SK-N-SH (cell line): ENCODE measurements around the gene MTF1. TPM values are rescaled to one million over a fixed set of nuclear protein-coding genes. Genes with fewer than 3 reads are reported as not detected.

Source experiments
- CTCF ChIA-PET: fragments of 300-600, 350-600 bp; formaldehyde crosslinking; extraction: SDS; loops from one replicate; lab custom pipeline; 2021; lab: Yijun Ruan, JAX
- POLR2A ChIA-PET: fragments of 350-600 bp; sonication (Branson Sonifier 250); formaldehyde crosslinking; extraction: SDS; loops from one replicate; lab custom pipeline; 2020; ENCODE audit warnings: antibody characterized with exemption, inconsistent platforms; lab: Yijun Ruan, JAX
- DNase-seq: peaks from one replicate; pipeline ENCODE4 v3.0.0; 2012
- H2AFZ ChIP-seq: fragments of 200-600 bp; sonication (generic); 2 replicates; pipeline ENCODE4 v1.8.1; 2016; ENCODE audit warnings: antibody characterized with exemption, mild to moderate bottlenecking, low read depth
- H3F3A ChIP-seq: fragments of 200-600 bp; sonication (generic); replicated peaks from 2 replicates; pipeline ENCODE3; 2016; ENCODE audit warnings: antibody characterized with exemption, mild to moderate bottlenecking; ENCODE audit not compliant: insufficient read depth
- H3K27ac ChIP-seq, 2 experiments: fragments of 200-500 bp in 1 of 2; fragments of 200-600 bp in 1 of 2; sonication (Bioruptor generic) in 1 of 2; sonication (generic), shearing (Covaris generic) in 1 of 2; 2 replicates each; pipeline versions ENCODE4 v1.5.1 to v1.6.1; 2014 to 2016; ENCODE audit warnings: low read depth in 2 of 2, inconsistent platforms in 1 of 2, low read length in 1 of 2, mild to moderate bottlenecking in 1 of 2, mixed read lengths in 1 of 2
- H3K27me3 ChIP-seq: fragments of 200-600 bp; sonication (generic), shearing (Covaris generic); 2 replicates; pipeline ENCODE4 v1.6.1; 2016; ENCODE audit warnings: mixed run types; ENCODE audit not compliant: insufficient read depth
- H3K36me3 ChIP-seq, 2 experiments: fragments of 200-500 bp in 1 of 2; fragments of 200-600 bp in 1 of 2; sonication (Bioruptor generic) in 1 of 2; sonication (generic) in 1 of 2; replicated peaks in 1 of 2; 2 replicates each; pipeline versions ENCODE3 to v1.5.1; 2014 to 2016; ENCODE audit warnings: low read length in 1 of 2, mild to moderate bottlenecking in 1 of 2; ENCODE audit not compliant: insufficient read depth in 2 of 2, control insufficient read depth in 1 of 2
- H3K4me1 ChIP-seq, 2 experiments: fragments of 200-500 bp in 1 of 2; fragments of 200-600 bp in 1 of 2; sonication (Bioruptor generic) in 1 of 2; sonication (generic), shearing (Covaris generic) in 1 of 2; 2 replicates each; pipeline versions ENCODE4 v1.5.1 to v1.6.1; 2014 to 2016; ENCODE audit warnings: low read depth in 1 of 2, low read length in 1 of 2, mixed run types in 1 of 2; ENCODE audit not compliant: insufficient read depth in 2 of 2, control insufficient read depth in 1 of 2
- H3K4me2 ChIP-seq: fragments of 200-600 bp; sonication (generic), shearing (Covaris generic); 2 replicates; pipeline ENCODE4 v1.6.1; 2017; ENCODE audit warnings: mixed run types
- H3K4me3 ChIP-seq, 2 experiments: fragments of 200-500 bp in 1 of 2; fragments of 200-600 bp in 1 of 2; sonication (Bioruptor generic) in 1 of 2; sonication (generic), shearing (Covaris generic) in 1 of 2; 2 replicates each; pipeline versions ENCODE4 v1.5.1 to v1.8.1; 2014 to 2016; ENCODE audit warnings: low read depth in 2 of 2, inconsistent platforms in 1 of 2, low read length in 1 of 2, mild to moderate bottlenecking in 1 of 2, mixed read lengths in 1 of 2, moderate library complexity in 1 of 2
- H3K79me2 ChIP-seq: fragments of 200-600 bp; sonication (generic); 2 replicates; pipeline ENCODE4 v1.8.1; 2017; ENCODE audit warnings: mild to moderate bottlenecking; ENCODE audit not compliant: insufficient read depth
- H3K9ac ChIP-seq: fragments of 200-600 bp; sonication (generic); 2 replicates; pipeline ENCODE4 v1.6.1; 2017; ENCODE audit warnings: mixed run types
- H3K9me2 ChIP-seq: fragments of 200-600 bp; sonication (generic); 2 replicates; pipeline ENCODE4 v1.6.1; 2017; ENCODE audit warnings: mixed run types
- H3K9me3 ChIP-seq: fragments of 200-600 bp; sonication (generic); 2 replicates; pipeline ENCODE4 v1.6.1; 2017; ENCODE audit warnings: mixed run types, mild to moderate bottlenecking, moderate library complexity
- H4K20me1 ChIP-seq: fragments of 200-600 bp; sonication (generic); 2 replicates; pipeline ENCODE4 v1.6.1; 2017; ENCODE audit warnings: mild to moderate bottlenecking, mixed run types; ENCODE audit not compliant: insufficient read depth
- CTCF ChIP-seq: fragments of 200-600 bp; sonication (generic); IDR thresholded peaks from 2 replicates; pipeline ENCODE4 v1.6.1; 2017; ENCODE audit warnings: antibody characterized with exemption, mild to moderate bottlenecking, moderate library complexity
- ELF1 ChIP-seq: IDR thresholded peaks from 2 replicates; pipeline ENCODE4 v1.4.0; 2012
- EP300 ChIP-seq, 2 experiments: IDR thresholded peaks; 2 replicates each; pipeline versions ENCODE4 v1.4.0 to v1.6.1; 2012; ENCODE audit warnings: borderline replicate concordance in 1 of 2, low read depth in 1 of 2, low read length in 1 of 2
- FOSL2 ChIP-seq: IDR thresholded peaks from 2 replicates; pipeline ENCODE4 v1.4.0; 2012; ENCODE audit warnings: low read depth, mild to moderate bottlenecking, moderate library complexity, borderline replicate concordance
- GABPA ChIP-seq: IDR thresholded peaks from 2 replicates; pipeline ENCODE4 v1.4.0; 2012; ENCODE audit warnings: low read depth, mild to moderate bottlenecking
- MEF2A ChIP-seq: IDR thresholded peaks from 2 replicates; pipeline ENCODE4 v1.4.0; 2012; ENCODE audit warnings: low read depth, borderline replicate concordance
- POLR2AphosphoS5 ChIP-seq: IDR thresholded peaks from 2 replicates; pipeline ENCODE4 v1.6.1; 2012; ENCODE audit warnings: low read depth, low read length
- RCOR1 ChIP-seq: fragments of 150-350 bp; IDR thresholded peaks from 2 replicates; pipeline ENCODE4 v1.6.1; 2017; ENCODE audit warnings: antibody characterized with exemption, low read length
- REST ChIP-seq: IDR thresholded peaks from 2 replicates; pipeline ENCODE4 v1.6.1; 2012; ENCODE audit warnings: mild to moderate bottlenecking, low read depth, low read length, moderate library complexity
- SMC3 ChIP-seq: IDR thresholded peaks from 2 replicates; pipeline ENCODE4 v1.6.1; 2012; ENCODE audit warnings: low read depth, low read length, improper control_type of control experiment
- USF1 ChIP-seq: IDR thresholded peaks from 2 replicates; pipeline ENCODE4 v1.4.0; 2012; ENCODE audit warnings: low read depth, borderline replicate concordance
- YY1 ChIP-seq: IDR thresholded peaks from 2 replicates; pipeline ENCODE4 v1.4.0; 2012; ENCODE audit warnings: low read depth, mild to moderate bottlenecking
- WGBS: methylation state at CpG from one replicate; pipeline ENCODE4 v1.1.6; 2017; ENCODE audit warnings: low lambda C conversion rate; 5-methylcytosine and 5-hydroxymethylcytosine counted together
- polyA plus RNA-seq, 3 experiments: library from polyadenylated mRNA; depleted of rRNA; stranded (reverse); fragments of >200 nt; gene quantifications; 2 replicates each; pipeline ENCODE4 v1.2.3, GENCODE V29; 2012

Gene MTF1
- polyA plus RNA-seq, 1 of the 3 experiments (the other 2 are of a cell fraction) = 5.0 TPM

GRCh38 chr1:37841652-37842051, 17.7 kb downstream of the MTF1 start:
- no peaks in the 10 kb centered on the region for H3K4me1 ChIP-seq
- no peaks in the 10 kb centered on the region for H3F3A ChIP-seq
- 85% methylated on average over 3 of the region's 3 CpGs for whole genome bisulfite sequencing
- no peak overlapping the region for H3K27ac ChIP-seq
- H2AFZ ChIP-seq = no peak overlapping the region
- peaks cover 46% of the 10 kb centered on the region for H3K79me2 ChIP-seq
- H3K36me3 ChIP-seq = peaks cover 39 to 49% of the 10 kb centered on the region in 2 experiments
- peaks cover 6% of the 10 kb centered on the region; the same call in 1 of the 2 replicates for H4K20me1 ChIP-seq
- H3K4me2 ChIP-seq = no peak overlapping the region
- DNase-seq = no peak
- H3K4me3 ChIP-seq = no peak overlapping the region
- H3K9ac ChIP-seq = no peak overlapping the region
- H3K9me2 ChIP-seq = no peaks in the 10 kb centered on the region
- POLR2A ChIA-PET = no interaction called here
- no peak for TF ChIP-seq EP300 (IDR thresholded peaks at IDR 0.05; ENCODE audit: borderline replicate concordance in 1 of 2, low read depth in 1 of 2, low read length in 1 of 2)
- TF ChIP-seq SMC3 = no peak
- no peak for TF ChIP-seq FOSL2
- no peak for TF ChIP-seq MEF2A
- no peak for TF ChIP-seq YY1
- TF ChIP-seq RCOR1 = no peak
- TF ChIP-seq ELF1 = no peak
- TF ChIP-seq CTCF = no peak
- TF ChIP-seq, all 33 proteins: peak for 0
- Histone ChIP-seq H3K9me3 (no peaks in the 10 kb centered on the region), H3K27me3 (no peaks in the 10 kb centered on the region)
- CTCF ChIA-PET = interaction anchor here (0.9 to 1.4 kb wide), 2 partner anchors 10 to 18 kb away, joined by 3 read pairs; partner anchors contain the start of gene MTF1

- Histone ChIP-seq H3F3A (no peaks in the 10 kb centered on the region), H3K79me2 (peaks cover 38% of the 10 kb centered on the region), H3K9ac (no peak overlapping the region), H3K4me3 (no peak overlapping the region), H3K4me2 (no peak overlapping the region), H3K27me3 (no peaks in the 10 kb centered on the region), H4K20me1 (peaks cover 6% of the 10 kb centered on the region; the same call in 1 of the 2 replicates)
- WGBS = 100% methylated on average over 1 of the region's 1 CpG
- POLR2A ChIA-PET = no interaction called here
- no peak for TF ChIP-seq POLR2AphosphoS5
- TF ChIP-seq, all 33 proteins: peak for 0
- Histone ChIP-seq H3K27ac (no peak overlapping the region), H3K4me1 (no peaks in the 10 kb centered on the region), H3K36me3 (peaks cover 41 to 55% of the 10 kb centered on the region in 2 experiments), H3K9me3 (no peaks in the 10 kb centered on the region), H2AFZ (no peak overlapping the region), H3K9me2 (no peaks in the 10 kb centered on the region)
- CTCF ChIA-PET = interaction anchor here (0.7 to 1.4 kb wide), 5 partner anchors 9 to 20 kb away, joined by 3 to 5 read pairs (median 3); partner anchors contain the start of gene MTF1
- DNase-seq = no peak
Measured at GRCh38 chr1:37840711-37841110, 18.7 kb downstream of the MTF1 start.

GRCh38 chr1:37839676-37840075, 19.7 kb downstream of the MTF1 start:
- H2AFZ ChIP-seq = no peak overlapping the region
- no peak overlapping the region for H3K4me3 ChIP-seq
- no peaks in the 10 kb centered on the region for H3K27me3 ChIP-seq
- CTCF ChIA-PET = interaction anchor here (0.9 to 1.5 kb wide), 2 partner anchors 13 to 20 kb away, joined by 3 to 5 read pairs; partner anchors contain the start of gene MTF1
- H4K20me1 ChIP-seq = peaks cover 6% of the 10 kb centered on the region; the same call in 1 of the 2 replicates
- WGBS = 92% methylated on average over 10 of the region's 10 CpGs
- no peaks in the 10 kb centered on the region for H3K4me1 ChIP-seq
- peaks cover 29% of the 10 kb centered on the region; the same call in 1 of the 2 replicates for H3K79me2 ChIP-seq
- no peaks in the 10 kb centered on the region for H3K9me2 ChIP-seq
- no peak overlapping the region for H3K27ac ChIP-seq
- no peak for TF ChIP-seq GABPA
- no peak for TF ChIP-seq REST
- TF ChIP-seq SMC3 = no peak
- no peak for TF ChIP-seq USF1
- no peaks in the 10 kb centered on the region for H3K9me3 ChIP-seq
- POLR2A ChIA-PET = no interaction called here
- H3K9ac ChIP-seq = no peak overlapping the region
- DNase-seq = no peak
- H3F3A ChIP-seq = no peaks in the 10 kb centered on the region
- H3K36me3 ChIP-seq = peaks cover 44 to 58% of the 10 kb centered on the region in 2 experiments
- H3K4me2 ChIP-seq = no peak overlapping the region
